H1 (cell line): ENCODE measurements around the gene PKD1. TPM values are rescaled to one million over a fixed set of nuclear protein-coding genes. Genes with fewer than 3 reads are reported as not detected.

Experiments used
- CTCF ChIA-PET: fragments of 300-600 bp; sonication (Branson Sonifier 250); formaldehyde crosslinking; loops from one replicate; lab custom pipeline; 2021; ENCODE audit not compliant: partially characterized antibody; lab: Charles Lee
- POLR2A ChIA-PET: fragments of 300-600 bp; sonication (Branson Sonifier 250); formaldehyde crosslinking; loops from one replicate; lab custom pipeline; 2021; ENCODE audit warnings: inconsistent platforms; ENCODE audit not compliant: partially characterized antibody; lab: Charles Lee
- DNase-seq, 2 experiments: peaks; one replicate each; pipeline versions ENCODE4 v3.0.0 to v3.0.0-alpha.2; 2010 to 2022; ENCODE audit warnings: low spot score in 2 of 2, low read depth in 1 of 2, mixed read lengths in 1 of 2
- FAIRE-seq: peaks from 2 replicates; lab custom pipeline; 2011; peaks lifted over from hg19 to GRCh38; lab: Jason Lieb, UNC
- H2AFZ ChIP-seq: 2 replicates; pipeline ENCODE4 v1.8.1; 2012; ENCODE audit warnings: low read length, inconsistent platforms
- H2AK5ac ChIP-seq: 2 replicates; pipeline ENCODE4 v1.6.1; 2013; ENCODE audit warnings: low read depth, low read length
- H2BK120ac ChIP-seq: replicated peaks from 2 replicates; pipeline ENCODE3; 2013; ENCODE audit warnings: low read depth, low read length, inconsistent platforms
- H2BK12ac ChIP-seq: 2 replicates; pipeline ENCODE4 v1.6.1; 2013; ENCODE audit warnings: low read depth, low read length
- H2BK15ac ChIP-seq: 2 replicates; pipeline ENCODE4 v1.6.1; 2013; ENCODE audit warnings: low read length
- H2BK20ac ChIP-seq: 2 replicates; pipeline ENCODE4 v1.6.1; 2013; ENCODE audit warnings: low read length
- H2BK5ac ChIP-seq: 2 replicates; pipeline ENCODE4 v1.6.1; 2013; ENCODE audit warnings: low read depth, low read length
- H3K14ac ChIP-seq: 2 replicates; pipeline ENCODE4 v1.6.1; 2013; ENCODE audit warnings: inconsistent platforms; ENCODE audit not compliant: insufficient read length
- H3K18ac ChIP-seq: 2 replicates; pipeline ENCODE4 v1.6.1; 2013; ENCODE audit warnings: low read length; ENCODE audit errors: extremely low read depth
- H3K23ac ChIP-seq: 2 replicates; pipeline ENCODE4 v1.6.1; 2013; ENCODE audit warnings: inconsistent platforms; ENCODE audit not compliant: insufficient read length
- H3K23me2 ChIP-seq: 2 replicates; pipeline ENCODE4 v1.6.1; 2013; ENCODE audit warnings: low read depth, low read length
- H3K27ac ChIP-seq: 2 replicates; pipeline ENCODE4 v1.6.1; 2011; ENCODE audit warnings: low read depth, low read length, inconsistent platforms
- H3K27me3 ChIP-seq, 4 experiments: replicated peaks in 1 of 4; 1 replicate in 1 of 4; 2 replicates in 3 of 4; pipeline versions ENCODE4 v1.6.1 to v1.8.1; 2011 to 2013; ENCODE audit warnings: low read length in 3 of 4, mild to moderate bottlenecking in 3 of 4, inconsistent platforms in 2 of 4, mixed read lengths in 2 of 4, moderate library complexity in 1 of 4; ENCODE audit not compliant: control insufficient read depth in 3 of 4, insufficient read depth in 3 of 4; ENCODE audit errors: extremely low read depth in 1 of 4
- H3K36me3 ChIP-seq, 4 experiments: 2 replicates each; pipeline versions ENCODE4 v1.6.1 to v1.8.1; 2011 to 2013; ENCODE audit warnings: mild to moderate bottlenecking in 4 of 4, low read length in 3 of 4, moderate library complexity in 2 of 4, control low read depth in 1 of 4, inconsistent platforms in 1 of 4; ENCODE audit not compliant: insufficient read depth in 4 of 4, control insufficient read depth in 2 of 4
- H3K4ac ChIP-seq: replicated peaks from 2 replicates; pipeline ENCODE3; 2013; ENCODE audit warnings: low read length, low read depth, mixed read lengths, inconsistent platforms; ENCODE audit not compliant: insufficient read length
- H3K4me1 ChIP-seq, 4 experiments: replicated peaks in 1 of 4; 1 replicate in 1 of 4; 2 replicates in 3 of 4; pipeline versions ENCODE4 v1.6.1 to v1.8.1; 2011 to 2013; ENCODE audit warnings: low read length in 3 of 4, inconsistent platforms in 2 of 4, mixed read lengths in 1 of 4; ENCODE audit not compliant: insufficient read depth in 4 of 4, control insufficient read depth in 3 of 4
- H3K4me2 ChIP-seq, 2 experiments: 2 replicates each; pipeline versions ENCODE4 v1.6.1 to v1.8.1; 2011 to 2013; ENCODE audit warnings: low read depth in 2 of 2, low read length in 2 of 2, control low read depth in 1 of 2, inconsistent platforms in 1 of 2, mild to moderate bottlenecking in 1 of 2; ENCODE audit not compliant: insufficient read depth in 1 of 2
- H3K4me3 ChIP-seq, 4 experiments: fragments of 200-600, 300-600 bp in 1 of 4; sonication (generic), shearing (Covaris generic), sonication (Bioruptor Twin) in 1 of 4; 2 replicates each; pipeline versions ENCODE4 v1.5.1 to v1.8.1; 2011 to 2016; ENCODE audit warnings: low read length in 4 of 4, low read depth in 3 of 4, control low read depth in 2 of 4, inconsistent platforms in 2 of 4, mild to moderate bottlenecking in 2 of 4, mixed read lengths in 1 of 4, moderate library complexity in 1 of 4; ENCODE audit not compliant: insufficient read depth in 2 of 4; ENCODE audit errors: extremely low read depth in 1 of 4
- H3K56ac ChIP-seq: replicated peaks from 2 replicates; pipeline ENCODE3; 2013; ENCODE audit warnings: low read depth, mild to moderate bottlenecking, mixed read lengths, low read length, inconsistent platforms; ENCODE audit not compliant: insufficient read length
- H3K79me1 ChIP-seq: 2 replicates; pipeline ENCODE4 v1.6.1; 2013; ENCODE audit warnings: low read depth, low read length, control low read depth
- H3K79me2 ChIP-seq, 2 experiments: 2 replicates each; pipeline versions ENCODE4 v1.6.1 to v1.8.1; 2012 to 2013; ENCODE audit warnings: low read length in 2 of 2, mild to moderate bottlenecking in 2 of 2, inconsistent platforms in 1 of 2; ENCODE audit not compliant: insufficient read depth in 2 of 2, control insufficient read depth in 1 of 2
- H3K9ac ChIP-seq, 4 experiments: replicated peaks in 1 of 4; 1 replicate in 1 of 4; 2 replicates in 3 of 4; pipeline versions ENCODE4 v1.6.1 to v1.8.1; 2011 to 2013; ENCODE audit warnings: low read depth in 3 of 4, low read length in 3 of 4, control low read depth in 2 of 4, mild to moderate bottlenecking in 2 of 4, moderate library complexity in 2 of 4, inconsistent platforms in 1 of 4; ENCODE audit errors: extremely low read depth in 1 of 4
- H3K9me3 ChIP-seq, 2 experiments: 2 replicates each; pipeline versions ENCODE4 v1.6.1 to v1.8.1; 2012 to 2013; ENCODE audit warnings: mild to moderate bottlenecking in 2 of 2, moderate library complexity in 2 of 2, control low read depth in 1 of 2, inconsistent platforms in 1 of 2, low read depth in 1 of 2, low read length in 1 of 2, mixed read lengths in 1 of 2; ENCODE audit not compliant: insufficient read depth in 2 of 2
- H4K20me1 ChIP-seq, 2 experiments: replicated peaks in 1 of 2; 2 replicates each; pipeline versions ENCODE3 to v1.8.1; 2011 to 2013; ENCODE audit warnings: inconsistent platforms in 2 of 2, low read length in 2 of 2, mild to moderate bottlenecking in 1 of 2; ENCODE audit not compliant: insufficient read depth in 2 of 2, control insufficient read depth in 1 of 2
- H4K5ac ChIP-seq: 2 replicates; pipeline ENCODE4 v1.6.1; 2013; ENCODE audit warnings: low read length, low read depth, mixed read lengths, inconsistent platforms; ENCODE audit not compliant: insufficient read length
- H4K8ac ChIP-seq: 2 replicates; pipeline ENCODE4 v1.8.0; 2013; ENCODE audit warnings: mild to moderate bottlenecking, moderate library complexity, low read length, inconsistent platforms; ENCODE audit not compliant: insufficient read depth; ENCODE audit errors: extremely low read depth
- H4K91ac ChIP-seq: replicated peaks from 2 replicates; pipeline ENCODE3; 2013; ENCODE audit warnings: low read length, mixed read lengths, inconsistent platforms; ENCODE audit not compliant: insufficient read length
- CTBP2 ChIP-seq: IDR thresholded peaks from 2 replicates; pipeline ENCODE4 v1.7.0; 2011; ENCODE audit warnings: borderline replicate concordance, mild to moderate bottlenecking, moderate library complexity, mixed read lengths, low read length; ENCODE audit not compliant: insufficient read depth, insufficient read length
- GTF2F1 ChIP-seq: IDR thresholded peaks from 2 replicates; pipeline ENCODE4 v1.6.1; 2012; ENCODE audit warnings: low read depth, low read length, improper control_type of control experiment, borderline replicate concordance
- JUN ChIP-seq: IDR thresholded peaks from 2 replicates; pipeline ENCODE4 v1.6.1; 2011; ENCODE audit warnings: low read depth, mild to moderate bottlenecking, improper control_type of control experiment, low read length
- POLR2A ChIP-seq, 2 experiments: IDR thresholded peaks; 1 replicate in 1 of 2; 2 replicates in 1 of 2; pipeline ENCODE4 v1.6.1; 2011; ENCODE audit warnings: low read depth in 2 of 2, low read length in 2 of 2, mild to moderate bottlenecking in 2 of 2; ENCODE audit errors: control extremely low read depth in 1 of 2
- RFX5 ChIP-seq: IDR thresholded peaks from 2 replicates; pipeline ENCODE4 v1.6.1; 2011; ENCODE audit warnings: low read depth, low read length, improper control_type of control experiment, borderline replicate concordance
- SAP30 ChIP-seq: fragments of 300-600 bp; sonication (generic); IDR thresholded peaks from 2 replicates; pipeline ENCODE4 v1.7.1; 2012; ENCODE audit warnings: low read length, moderate library complexity, mild to moderate bottlenecking, inconsistent platforms; ENCODE audit not compliant: insufficient read depth, insufficient replicate concordance
- SIN3A ChIP-seq, 2 experiments: IDR thresholded peaks in 1 of 2; conservative IDR thresholded peaks in 1 of 2; 2 replicates each; pipeline ENCODE4 v1.6.1; 2011 to 2012; ENCODE audit warnings: low read length in 2 of 2, improper control_type of control experiment in 1 of 2, low read depth in 1 of 2, mild to moderate bottlenecking in 1 of 2
- TAF7 ChIP-seq: optimal IDR thresholded peaks from 2 replicates; pipeline ENCODE3; 2011; ENCODE audit warnings: low read depth, mild to moderate bottlenecking, inconsistent platforms, low read length, moderate library complexity, borderline replicate concordance
- TCF12 ChIP-seq: IDR thresholded peaks from 2 replicates; pipeline ENCODE4 v1.6.1; 2011; ENCODE audit warnings: low read depth, mild to moderate bottlenecking, low read length
- ZNF274 ChIP-seq: IDR thresholded peaks from 2 replicates; pipeline ENCODE4 v1.7.0; 2012; ENCODE audit warnings: low read length, borderline replicate concordance; ENCODE audit errors: extremely low read depth
- WGBS, 2 experiments: shearing (Covaris generic) in 1 of 2; methylation state at CpG; one replicate each; pipeline versions ENCODE4 v1.1.6 to v1.1.7; 2013 to 2015; ENCODE audit warnings: low lambda C conversion rate in 2 of 2, mixed read lengths in 2 of 2, inconsistent platforms in 1 of 2, low coverage in 1 of 2, missing lambda C conversion rate in 1 of 2; ENCODE audit not compliant: insufficient replicate concordance in 2 of 2, insufficient coverage in 1 of 2, insufficient read length in 1 of 2; ENCODE audit errors: extremely low coverage in 1 of 2, missing lambda C conversion rate in 1 of 2; 5-methylcytosine and 5-hydroxymethylcytosine counted together
- polyA plus RNA-seq, 7 experiments: library from polyadenylated mRNA; depleted of rRNA in 3 of 7; stranded (reverse) in 5 of 7; unstranded in 2 of 7; fragments of >200 nt in 5 of 7; fragments of 200-250 nt in 2 of 7; gene quantifications; 1 replicate in 5 of 7; 2 replicates in 1 of 7; 4 replicates in 1 of 7; pipeline versions ENCODE4 v1.2.1 to v1.2.3, GENCODE V29; 2011 to 2013; ENCODE audit warnings: missing spikeins in 2 of 7, mixed read lengths in 2 of 7
- total RNA-seq: library from RNA; stranded (reverse); fragmentation: NEBNext Ultra II Directional; extraction: Animal tissue kit (Norgen Biotek cat#: 25700); gene quantifications from 2 replicates; pipeline ENCODE4 v1.2.1, GENCODE V29; 2021

Gene PKD1
- total and polyA plus RNA-seq, 2 of the 8 experiments (the other 6 are each of a cell fraction or from before 2014, with no cell fraction given): 40.6 to 52.7 TPM

DNA sequence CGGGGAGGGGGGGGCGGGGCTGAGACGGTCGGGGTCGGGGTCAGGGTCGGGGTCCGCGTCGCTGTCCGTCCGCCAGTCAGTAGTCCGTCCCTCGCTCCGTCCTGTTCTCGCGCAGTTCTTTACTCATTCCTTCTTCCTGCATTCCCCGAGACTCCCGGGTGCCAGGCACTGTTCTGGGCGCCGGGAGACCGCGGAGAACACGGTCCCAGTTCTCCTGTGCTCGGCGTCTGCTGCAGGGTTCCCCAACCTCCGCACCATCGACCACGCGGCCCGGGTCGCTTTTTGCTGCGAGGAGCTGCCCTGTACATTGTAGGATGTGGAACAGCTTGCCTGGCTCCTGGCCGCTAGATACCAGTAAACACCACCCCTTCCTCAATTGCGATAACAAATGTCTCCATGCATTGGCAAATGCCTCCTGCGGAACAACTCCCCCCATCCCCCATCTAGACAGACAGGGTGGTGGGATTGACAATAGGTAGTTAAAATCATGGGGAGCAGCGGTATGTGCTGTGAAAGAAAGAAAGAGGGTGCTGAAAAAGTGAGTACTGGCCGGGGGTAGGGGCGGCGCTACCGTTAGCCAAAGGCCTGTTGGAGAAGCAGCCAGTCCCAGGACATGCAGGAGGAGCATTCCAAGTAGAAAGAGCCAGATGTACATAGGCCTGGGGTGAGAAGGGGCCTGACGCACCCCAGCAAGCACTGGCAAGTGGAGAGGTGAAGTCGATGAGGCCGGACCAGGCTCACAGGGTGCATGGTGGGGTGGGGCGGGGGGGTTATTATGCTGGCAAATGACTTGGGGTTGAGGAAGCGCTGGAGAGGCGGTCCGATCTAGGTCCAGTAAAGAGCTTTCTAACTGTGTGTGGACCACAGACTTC lies 20.5 kb upstream of the PKD1 start:
- peak overlapping the region; percentile 70; the same call in 1 of the 2 replicates for H2AK5ac ChIP-seq
- H3K4me3 ChIP-seq: peak overlapping the region; percentile 69 to 100 (median 95)
- H3K9me3 ChIP-seq: no peaks in the 10 kb centered on the region
- peaks cover 38 to 82% of the 10 kb centered on the region in 2 experiments for H3K79me2 ChIP-seq
- H3K9ac ChIP-seq: peak overlapping the region; percentile 42 to 82 (median 77)
- no peak overlapping the region for H3K14ac ChIP-seq
- no peak overlapping the region for H2BK12ac ChIP-seq
- peaks cover 5 to 35% (median 13%) of the 10 kb centered on the region in 4 experiments; a peak in 7 of 8 replicates for H3K36me3 ChIP-seq
- H4K5ac ChIP-seq: peak overlapping the region; percentile 40
- peak overlapping the region; percentile 80 for H3K4ac ChIP-seq
- peaks cover 0 to 44% (median 31%) of the 10 kb centered on the region in 4 experiments; a peak in 6 of 7 replicates for H3K4me1 ChIP-seq
- H2AFZ ChIP-seq: no peak overlapping the region
- peak overlapping the region; percentile 49; the same call in 1 of the 2 replicates for H3K27ac ChIP-seq
- CTCF ChIA-PET: interaction anchor here (0.6 to 3.1 kb wide), 5 partner anchors 16 to 1463 kb away, joined by 3 to 10 read pairs (median 5); no protein-coding TSS in a partner anchor
- peaks cover 16% of the 10 kb centered on the region for H3K79me1 ChIP-seq
- peak overlapping the region; percentile 87 for H3K18ac ChIP-seq
- H4K20me1 ChIP-seq: peaks cover 33 to 62% of the 10 kb centered on the region in 2 experiments
- DNase-seq (no peak), FAIRE-seq (no peak)
- WGBS, 2 experiments: 5% methylated on average over 31 of the region's 47 CpGs; no CpG with 5 or more reads in 1 of the 2 experiments
- H2BK5ac ChIP-seq: peak overlapping the region; percentile 81; the same call in 1 of the 2 replicates
- peak overlapping the region; percentile 67 for H4K91ac ChIP-seq
- 0 out of 2 replicates have a peak overlapping the region, but pooled peaks have one; percentile 81 for H2BK15ac ChIP-seq
- H3K27me3 ChIP-seq: no peaks in the 10 kb centered on the region
- H2BK20ac ChIP-seq: no peak overlapping the region
- H2BK120ac ChIP-seq: peak overlapping the region; percentile 66
- peak overlapping the region; percentile 46 for H3K56ac ChIP-seq
- peak overlapping the region; percentile 67 to 91 for H3K4me2 ChIP-seq
- peak overlapping the region; percentile 75; the same call in 1 of the 2 replicates for H4K8ac ChIP-seq
- H3K23ac ChIP-seq: no peak overlapping the region
- POLR2A ChIA-PET: interaction anchor here (0.5 to 15.0 kb wide), 78 partner anchors 7 to 945 kb away, joined by 3 to 312 read pairs (median 5); partner anchors contain the start of genes BRICD5, DNASE1L2, E4F1 and ECI1
- peaks cover 23% of the 10 kb centered on the region; the same call in 1 of the 2 replicates for H3K23me2 ChIP-seq
- TF ChIP-seq RFX5 (no peak), CTBP2 (no peak), ZNF274 (no peak), TCF12 (no peak), GTF2F1 (no peak), TAF7 (peak; percentile 21), SAP30 (peak; percentile 93), JUN (no peak), SIN3A (conservative IDR thresholded peaks at IDR 0.05 in 1 of 2, IDR thresholded peaks at IDR 0.05 in 1 of 2; ENCODE audit: low read depth in 1 of 2, low read length in 2 of 2) (peak; percentile 15 to 70; a peak in 1 of 4 replicates), POLR2A (IDR thresholded peaks at IDR 0.05; ENCODE audit: control extremely low read depth in 1 of 2, low read depth in 2 of 2, low read length in 2 of 2) (no peak)
